Osteocyte (in vitro differentiated cells): ENCODE results near the gene SVOP. TPM values are rescaled to one million over a fixed set of nuclear protein-coding genes. Genes with fewer than 3 reads are reported as not detected.

Experiments
- DNase-seq: peaks from one replicate; pipeline ENCODE4 v3.0.0; 2021; ENCODE audit warnings: mixed read lengths; ENCODE audit not compliant: unreplicated experiment; ENCODE audit errors: extremely low spot score
- H3K27ac Mint-ChIP-seq: one replicate; pipeline ENCODE4 v1.8.0; 2021; ENCODE audit warnings: mild to moderate bottlenecking, mixed read lengths; ENCODE audit not compliant: unreplicated experiment
- H3K27me3 Mint-ChIP-seq: one replicate; pipeline ENCODE4 v1.8.0; 2021; ENCODE audit warnings: mixed read lengths; ENCODE audit not compliant: unreplicated experiment
- H3K36me3 Mint-ChIP-seq: one replicate; pipeline ENCODE4 v1.8.0; 2021; ENCODE audit warnings: mixed read lengths; ENCODE audit not compliant: unreplicated experiment
- H3K4me1 Mint-ChIP-seq: one replicate; pipeline ENCODE4 v1.8.0; 2021; ENCODE audit warnings: mixed read lengths; ENCODE audit not compliant: unreplicated experiment
- H3K4me3 Mint-ChIP-seq: one replicate; pipeline ENCODE4 v1.8.0; 2021; ENCODE audit warnings: mild to moderate bottlenecking, moderate library complexity, mixed read lengths; ENCODE audit not compliant: unreplicated experiment
- H3K9me3 Mint-ChIP-seq: one replicate; pipeline ENCODE4 v1.8.0; 2021; ENCODE audit warnings: mixed read lengths; ENCODE audit not compliant: unreplicated experiment
- CTCF ChIP-seq: fragments of 200-600 bp; sonication (generic); IDR thresholded peaks from 2 replicates; pipeline ENCODE4 v1.5.0; 2021; ENCODE audit warnings: antibody characterized with exemption, mild to moderate bottlenecking, moderate library complexity
- total RNA-seq: library from RNA; stranded (reverse); gene quantifications from 2 replicates; pipeline ENCODE4 v1.2.1, GENCODE V29; 2021

The SVOP gene
- total RNA-seq, 1 donor from 2014 or later: not detected

- Mint-ChIP-seq H3K36me3 (no peaks in the 10 kb centered on the region), H3K27me3 (peaks cover 11% of the 10 kb centered on the region), H3K4me3 (no peak overlapping the region), H3K9me3 (peaks cover 6% of the 10 kb centered on the region), H3K27ac (no peak overlapping the region), H3K4me1 (no peaks in the 10 kb centered on the region)
- DNase-seq: no peak
- no peak for TF ChIP-seq CTCF
Measured at GRCh38 chr12:108918960-108919642, 101.8 kb downstream of the SVOP start.

- no peak for DNase-seq
- Mint-ChIP-seq H3K9me3 (peaks cover 6% of the 10 kb centered on the region), H3K4me3 (no peak overlapping the region), H3K27ac (no peak overlapping the region), H3K27me3 (peaks cover 11% of the 10 kb centered on the region), H3K36me3 (no peaks in the 10 kb centered on the region), H3K4me1 (no peaks in the 10 kb centered on the region)
- no peak for TF ChIP-seq CTCF
Measured at GRCh38 chr12:108918206-108918605, 102.7 kb downstream of the SVOP start.

GRCh38 chr12:108916336-108916735, 104.5 kb downstream of the SVOP start:
- H3K36me3 Mint-ChIP-seq: no peaks in the 10 kb centered on the region
- DNase-seq: no peak
- no peak overlapping the region for H3K27ac Mint-ChIP-seq
- H3K9me3 Mint-ChIP-seq: peaks cover 6% of the 10 kb centered on the region
- H3K4me1 Mint-ChIP-seq: no peaks in the 10 kb centered on the region
- H3K27me3 Mint-ChIP-seq: peaks cover 5% of the 10 kb centered on the region
- TF ChIP-seq CTCF: no peak
- H3K4me3 Mint-ChIP-seq: no peak overlapping the region

GRCh38 chr12:108915632-108916133, 105.2 kb downstream of the SVOP start:
- Mint-ChIP-seq H3K9me3 (peaks cover 6% of the 10 kb centered on the region), H3K27me3 (peaks cover 3% of the 10 kb centered on the region), H3K4me1 (no peaks in the 10 kb centered on the region), H3K27ac (no peak overlapping the region), H3K4me3 (no peak overlapping the region), H3K36me3 (no peaks in the 10 kb centered on the region)
- TF ChIP-seq CTCF: no peak
- no peak for DNase-seq

- Mint-ChIP-seq H3K27ac (no peak overlapping the region), H3K4me3 (no peak overlapping the region), H3K4me1 (no peaks in the 10 kb centered on the region), H3K9me3 (no peaks in the 10 kb centered on the region), H3K36me3 (no peaks in the 10 kb centered on the region), H3K27me3 (peaks cover 3% of the 10 kb centered on the region)
- TF ChIP-seq CTCF: no peak
- DNase-seq: no peak
Measured at GRCh38 chr12:108914121-108914531, 106.7 kb downstream of the SVOP start.
